Glomerular visceral epithelial cell (primary cell): Measurements from ENCODE around the gene CP.

ENCODE experiments used
- DNase-seq: peaks from one replicate; pipeline ENCODE4 v3.0.0-alpha.2; 2016; ENCODE audit errors: extremely low spot score

Gene CP

GRCh38 chr3:149186219-149186618 is 35.4 kb downstream of the CP start:
- no peak for DNase-seq

- no peak for DNase-seq
Observed at GRCh38 chr3:149181182-149181581, 40.4 kb downstream of the CP start.

GRCh38 chr3:149180057-149180573 is 41.5 kb downstream of the CP start:
- peak; percentile 94 for DNase-seq

GRCh38 chr3:149179220-149179619 is 42.4 kb downstream of the CP start:
- DNase-seq: peak; percentile 31

GRCh38 chr3:149177122-149177521 is 44.5 kb downstream of the CP start:
- DNase-seq: no peak

GRCh38 chr3:149174901-149175300 is 46.7 kb downstream of the CP start:
- peak; percentile 86 for DNase-seq

- no peak for DNase-seq
Observed at GRCh38 chr3:149170672-149171071, 51.0 kb downstream of the CP start.

GRCh38 chr3:149167898-149168297 is 53.7 kb downstream of the CP start:
- DNase-seq: no peak

- no peak for DNase-seq
Observed at GRCh38 chr3:149163066-149163465, 58.6 kb downstream of the CP start.

- DNase-seq: no peak
Observed at GRCh38 chr3:149162007-149162406, 59.6 kb downstream of the CP start.

- no peak for DNase-seq
Observed at GRCh38 chr3:149160754-149161300, 60.8 kb downstream of the CP start.

GRCh38 chr3:149153402-149153801 is 68.2 kb downstream of the CP start:
- no peak for DNase-seq

GRCh38 chr3:149152420-149152819 is 69.2 kb downstream of the CP start:
- peak; percentile 75 for DNase-seq

GRCh38 chr3:149151843-149152242 is 69.8 kb downstream of the CP start:
- peak; percentile 61 for DNase-seq

- no peak for DNase-seq
Observed at GRCh38 chr3:149150436-149150835, 71.2 kb downstream of the CP start.

GRCh38 chr3:149145974-149146373 is 75.7 kb downstream of the CP start:
- DNase-seq: no peak

GRCh38 chr3:149145356-149145755 is 76.3 kb downstream of the CP start:
- no peak for DNase-seq

- DNase-seq: no peak
Observed at GRCh38 chr3:149142682-149143081, 78.9 kb downstream of the CP start.

- peak; percentile 18 for DNase-seq
Observed at GRCh38 chr3:149134575-149134974, 87.1 kb downstream of the CP start.

- no peak for DNase-seq
Observed at GRCh38 chr3:149131589-149131988, 90.0 kb downstream of the CP start.

- peak; percentile 92 for DNase-seq
Observed at GRCh38 chr3:149129326-149130205, 92.1 kb downstream of the CP start, which contains the start of gene HPS3. TSS of gene HPS3 (plus strand) at chr3:149129638. CDS start at chr3:149129724, 86 bp downstream.

GRCh38 chr3:149128821-149129220 is 92.8 kb downstream of the CP start:
- DNase-seq: no peak
